H9 (cell line): ENCODE results near the gene MED27. TPM values are rescaled to one million over a fixed set of nuclear protein-coding genes. Genes with fewer than 3 reads are reported as not detected.
A peak's percentile ranks its signal among the peaks of the same experiment; 100 is the strongest.

ENCODE experiments used
- DNase-seq: peaks from one replicate; pipeline ENCODE4 v3.0.0-alpha.2; 2017
- H2AFZ ChIP-seq: one replicate; pipeline ENCODE4 v1.6.1; 2013; ENCODE audit warnings: mild to moderate bottlenecking, low read length, control low read depth, moderate library complexity
- H2AK5ac ChIP-seq: 2 replicates; pipeline ENCODE4 v1.6.1; 2013; ENCODE audit warnings: low read length, control low read depth, mixed read lengths; ENCODE audit not compliant: insufficient read length
- H2BK120ac ChIP-seq: one replicate; pipeline ENCODE4 v1.6.1; 2013; ENCODE audit warnings: low read depth, mild to moderate bottlenecking, low read length, control low read depth, inconsistent platforms; ENCODE audit not compliant: poor library complexity, severe bottlenecking
- H2BK12ac ChIP-seq: 2 replicates; pipeline ENCODE4 v1.6.1; 2013; ENCODE audit warnings: low read length, control low read depth, mixed read lengths, low read depth; ENCODE audit not compliant: insufficient read length
- H2BK15ac ChIP-seq: 2 replicates; pipeline ENCODE4 v1.6.1; 2013; ENCODE audit warnings: low read depth, low read length, control low read depth
- H2BK20ac ChIP-seq: one replicate; pipeline ENCODE4 v1.6.1; 2013; ENCODE audit warnings: low read depth, mild to moderate bottlenecking, low read length, control low read depth, inconsistent platforms; ENCODE audit not compliant: poor library complexity, severe bottlenecking
- H2BK5ac ChIP-seq: 2 replicates; pipeline ENCODE4 v1.6.1; 2013; ENCODE audit warnings: low read length, control low read depth, mixed read lengths; ENCODE audit not compliant: insufficient read length
- H3K14ac ChIP-seq: 2 replicates; pipeline ENCODE4 v1.6.1; 2013; ENCODE audit warnings: low read length, control low read depth; ENCODE audit not compliant: insufficient read depth
- H3K18ac ChIP-seq: 2 replicates; pipeline ENCODE4 v1.6.1; 2013; ENCODE audit warnings: low read depth, mild to moderate bottlenecking, mixed read lengths, low read length, control low read depth; ENCODE audit not compliant: insufficient read length
- H3K23ac ChIP-seq: 2 replicates; pipeline ENCODE4 v1.6.1; 2013; ENCODE audit warnings: low read length, control low read depth, mixed read lengths, low read depth; ENCODE audit not compliant: insufficient read length
- H3K23me2 ChIP-seq: 2 replicates; pipeline ENCODE4 v1.6.1; 2013; ENCODE audit warnings: low read depth, mild to moderate bottlenecking, mixed read lengths, low read length, control low read depth; ENCODE audit not compliant: insufficient read length, poor library complexity, severe bottlenecking
- H3K27ac ChIP-seq: 2 replicates; pipeline ENCODE4 v1.5.1; 2013; ENCODE audit warnings: low read length, control low read depth, mixed read lengths, low read depth; ENCODE audit not compliant: insufficient read length
- H3K27me3 ChIP-seq: 2 replicates; pipeline ENCODE4 v1.6.1; 2013; ENCODE audit warnings: low read length, control low read depth, inconsistent platforms; ENCODE audit not compliant: insufficient read depth
- H3K4ac ChIP-seq: 2 replicates; pipeline ENCODE4 v1.6.1; 2013; ENCODE audit warnings: low read depth, mild to moderate bottlenecking, control low read depth, inconsistent platforms, low read length, moderate library complexity
- H3K4me1 ChIP-seq: 2 replicates; pipeline ENCODE4 v1.6.1; 2013; ENCODE audit warnings: low read length, control low read depth, inconsistent platforms; ENCODE audit not compliant: insufficient read depth
- H3K4me2 ChIP-seq: 2 replicates; pipeline ENCODE4 v1.6.1; 2013; ENCODE audit warnings: low read length, control low read depth, mixed read lengths; ENCODE audit not compliant: insufficient read length, insufficient read depth
- H3K56ac ChIP-seq: 2 replicates; pipeline ENCODE4 v1.6.1; 2013; ENCODE audit warnings: low read depth, mild to moderate bottlenecking, mixed read lengths, low read length, control low read depth; ENCODE audit not compliant: insufficient read length
- H3K79me1 ChIP-seq: 2 replicates; pipeline ENCODE4 v1.6.1; 2013; ENCODE audit warnings: low read depth, mild to moderate bottlenecking, moderate library complexity, low read length, control low read depth, inconsistent platforms; ENCODE audit not compliant: insufficient read depth, poor library complexity, severe bottlenecking
- H3K79me2 ChIP-seq: 2 replicates; pipeline ENCODE4 v1.6.1; 2013; ENCODE audit warnings: low read length, control low read depth, inconsistent platforms; ENCODE audit not compliant: insufficient read depth
- H3K9ac ChIP-seq: 2 replicates; pipeline ENCODE4 v1.6.1; 2013; ENCODE audit warnings: low read length, control low read depth, mixed read lengths; ENCODE audit not compliant: insufficient read length; ENCODE audit errors: extremely low read depth
- H3K9me3 ChIP-seq: one replicate; pipeline ENCODE4 v1.6.1; 2013; ENCODE audit warnings: low read depth, low read length, inconsistent platforms; ENCODE audit not compliant: control insufficient read depth
- H3T11ph ChIP-seq: one replicate; pipeline ENCODE4 v1.6.1; 2013; ENCODE audit warnings: mild to moderate bottlenecking, low read length, control low read depth, inconsistent platforms
- H4K20me1 ChIP-seq: one replicate; pipeline ENCODE4 v1.6.1; 2013; ENCODE audit not compliant: control insufficient read depth, insufficient read length, insufficient read depth
- H4K5ac ChIP-seq: 2 replicates; pipeline ENCODE4 v1.6.1; 2013; ENCODE audit warnings: low read depth, mild to moderate bottlenecking, mixed read lengths, low read length, control low read depth; ENCODE audit not compliant: insufficient read length
- H4K8ac ChIP-seq: replicated peaks from 2 replicates; pipeline ENCODE4 v1.6.1; 2013; ENCODE audit warnings: low read length, control low read depth, mixed read lengths, low read depth; ENCODE audit not compliant: insufficient read length
- H4K91ac ChIP-seq: 2 replicates; pipeline ENCODE4 v1.6.1; 2013; ENCODE audit warnings: low read depth, mild to moderate bottlenecking, moderate library complexity, mixed read lengths, low read length, control low read depth; ENCODE audit not compliant: insufficient read length
- H3K27ac Mint-ChIP-seq, 3 experiments: 2 replicates in 2 of 3; 3 replicates in 1 of 3; pipeline ENCODE4 v1.8.0; 2020 to 2021; ENCODE audit warnings: mixed read lengths in 3 of 3, mild to moderate bottlenecking in 1 of 3, moderate library complexity in 1 of 3
- H3K27me3 Mint-ChIP-seq: 2 replicates; pipeline ENCODE4 v1.8.0; 2021; ENCODE audit warnings: low read depth, mild to moderate bottlenecking, moderate library complexity, mixed read lengths
- H3K36me3 Mint-ChIP-seq, 3 experiments: 2 replicates in 2 of 3; 3 replicates in 1 of 3; pipeline ENCODE4 v1.8.0; 2020 to 2021; ENCODE audit warnings: low read depth in 3 of 3, mixed read lengths in 3 of 3; ENCODE audit not compliant: insufficient read depth in 1 of 3
- H3K4me1 Mint-ChIP-seq, 2 experiments: 2 replicates each; pipeline ENCODE4 v1.8.0; 2020; ENCODE audit warnings: mixed read lengths in 2 of 2
- H3K4me3 Mint-ChIP-seq, 2 experiments: 2 replicates in 1 of 2; 3 replicates in 1 of 2; pipeline ENCODE4 v1.8.0; 2020 to 2021; ENCODE audit warnings: mild to moderate bottlenecking in 2 of 2, mixed read lengths in 2 of 2, moderate library complexity in 1 of 2
- H3K9me3 Mint-ChIP-seq, 2 experiments: 2 replicates in 1 of 2; 3 replicates in 1 of 2; pipeline ENCODE4 v1.8.0; 2020; ENCODE audit warnings: mild to moderate bottlenecking in 2 of 2, mixed read lengths in 2 of 2, moderate library complexity in 1 of 2
- CTCF ChIP-seq: fragments of 200-600 bp; sonication (generic); conservative IDR thresholded peaks from 3 replicates; pipeline ENCODE4 v1.8.0; 2021; ENCODE audit warnings: antibody characterized with exemption, mild to moderate bottlenecking
- WGBS: extraction: QIAGEN DNeasy Blood & Tissue Kit; methylation state at CpG from one replicate; pipeline ENCODE4 v1.1.7; 2013; ENCODE audit warnings: missing lambda C conversion rate, low lambda C conversion rate, mixed read lengths; ENCODE audit not compliant: insufficient read length; ENCODE audit errors: extremely low coverage; 5-methylcytosine and 5-hydroxymethylcytosine counted together
- total RNA-seq: library from RNA; stranded (reverse); gene quantifications from 2 replicates; pipeline ENCODE4 v1.2.1, GENCODE V29; 2021

MED27 gene
- total RNA-seq, 1 experiment from 2014 or later = 33.5 TPM

DNA sequence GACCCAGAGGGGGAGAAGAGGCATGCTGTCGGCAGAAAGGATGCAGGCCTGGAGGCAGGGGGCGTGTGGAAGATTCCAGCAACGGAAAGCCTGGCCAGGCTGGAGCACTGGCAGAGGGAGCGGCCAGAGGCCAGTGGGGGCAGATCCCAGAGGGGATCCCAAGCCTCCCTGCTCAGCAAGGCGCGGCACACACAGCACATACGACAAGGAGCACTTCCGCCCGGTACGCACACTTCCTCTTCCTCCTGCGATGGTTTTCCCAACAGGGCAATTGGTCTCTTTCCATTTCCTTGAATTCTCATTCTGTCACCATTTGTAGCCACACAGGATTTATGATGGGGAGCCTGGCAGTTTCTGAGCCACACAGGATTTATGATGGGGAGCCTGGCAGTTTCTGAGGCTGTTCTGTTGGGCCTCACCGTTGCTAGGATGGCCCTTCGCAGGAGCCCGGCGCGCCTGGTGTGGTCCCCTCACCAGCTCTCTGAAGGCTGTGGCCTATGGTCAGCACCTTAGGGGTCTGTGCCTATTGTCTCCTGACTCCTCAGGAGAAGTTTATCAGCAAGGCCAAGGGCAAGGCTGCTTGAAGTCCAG, 216.3 kb downstream of the MED27 start:
- H3K23ac ChIP-seq = no peak overlapping the region
- H2BK5ac ChIP-seq = no peak overlapping the region
- DNase-seq = no peak
- no peaks in the 10 kb centered on the region for H4K20me1 ChIP-seq
- H2BK120ac ChIP-seq = no peak overlapping the region
- H2AFZ ChIP-seq = no peak overlapping the region
- H3K4me3 Mint-ChIP-seq = no peak overlapping the region
- H3K79me1 ChIP-seq = no peaks in the 10 kb centered on the region
- no peak overlapping the region for H3K27ac ChIP-seq
- H3K18ac ChIP-seq = no peak overlapping the region
- no peak overlapping the region for H3T11ph ChIP-seq
- no peaks in the 10 kb centered on the region for H3K27me3 ChIP-seq
- H3K27me3 Mint-ChIP-seq = no peaks in the 10 kb centered on the region
- no peak overlapping the region for H2AK5ac ChIP-seq
- H3K4me2 ChIP-seq = no peak overlapping the region
- H4K91ac ChIP-seq = no peak overlapping the region
- H3K23me2 ChIP-seq = no peaks in the 10 kb centered on the region
- H3K4ac ChIP-seq = no peak overlapping the region
- H4K8ac ChIP-seq = no peak overlapping the region
- no peaks in the 10 kb centered on the region for H3K4me1 ChIP-seq
- TF ChIP-seq CTCF = no peak
- H3K4me1 Mint-ChIP-seq = peaks cover 0 to 4% of the 10 kb centered on the region in 2 experiments; a peak in 1 of 4 replicates
- H2BK15ac ChIP-seq = no peak overlapping the region
- no peaks in the 10 kb centered on the region for H3K79me2 ChIP-seq
- peaks cover 0 to 11% (median 10%) of the 10 kb centered on the region in 3 experiments; a peak in 6 of 7 replicates for H3K36me3 Mint-ChIP-seq
- H3K9ac ChIP-seq = no peak overlapping the region
- no peaks in the 10 kb centered on the region for H3K9me3 Mint-ChIP-seq
- H3K14ac ChIP-seq = no peak overlapping the region; the same call in 1 of the 2 replicates
- WGBS = no CpG with 5 or more reads among the region's 16 CpGs
- H4K5ac ChIP-seq = no peak overlapping the region
- H3K9me3 ChIP-seq = no peaks in the 10 kb centered on the region
- H3K56ac ChIP-seq = no peak overlapping the region
- H2BK12ac ChIP-seq = no peak overlapping the region
- H2BK20ac ChIP-seq = no peak overlapping the region
- peak overlapping the region in 2 of 3 experiments; percentile 41 to 46; a peak in 3 of 7 replicates for H3K27ac Mint-ChIP-seq
